Left ventricle myocardium inferior (tissue), 1 donor: ENCODE data around the gene PDE4B. TPM values are rescaled to one million over a fixed set of nuclear protein-coding genes. Genes with fewer than 3 reads are reported as not detected.

Experiments
- DNase-seq: peaks from one replicate; pipeline ENCODE4 v3.0.0-alpha.2; 2020
- H3K27ac ChIP-seq: fragments of 200-600 bp; replicated peaks from 2 replicates; pipeline ENCODE4 v1.8.0; 2021
- H3K27me3 ChIP-seq: fragments of 200-600 bp; 2 replicates; pipeline ENCODE4 v1.8.0; 2021; ENCODE audit warnings: low read depth
- H3K36me3 ChIP-seq: fragments of 200-600 bp; 2 replicates; pipeline ENCODE4 v1.8.0; 2021
- H3K4me1 ChIP-seq: fragments of 200-600 bp; 2 replicates; pipeline ENCODE4 v1.8.0; 2021
- H3K4me3 ChIP-seq: fragments of 200-600 bp; 2 replicates; pipeline ENCODE4 v1.8.0; 2021; ENCODE audit warnings: mild to moderate bottlenecking, moderate library complexity
- H3K9me3 ChIP-seq: fragments of 200-600 bp; replicated peaks from 2 replicates; pipeline ENCODE4 v1.8.0; 2021
- CTCF ChIP-seq: fragments of 200-600 bp; IDR thresholded peaks from 2 replicates; pipeline ENCODE4 v1.8.0; 2021; ENCODE audit warnings: antibody characterized with exemption, mild to moderate bottlenecking, borderline replicate concordance
- intact Hi-C: fragments of 100-400 bp; cut with micrococcal nuclease; formaldehyde crosslinking; loops from one replicate; pipeline ENCODE4 v1.11.0; 2022
- total RNA-seq: library from RNA; stranded (reverse); fragmentation: NEBNext Ultra II Directional; extraction: Animal tissue kit (Norgen Biotek cat#: 25700); gene quantifications from one replicate; pipeline ENCODE4 v1.2.1, GENCODE V29; 2021
- donor health status: DM: no; HTN: yes; CAD: no; lungs with severe emphysema.

Gene PDE4B
- total RNA-seq, 1 donor from 2014 or later = 3.5 TPM

GRCh38 chr1:66282891-66283621 lies 490.4 kb downstream of the PDE4B start:
- no peak for DNase-seq
- no peaks in the 10 kb centered on the region for H3K9me3 ChIP-seq
- H3K27ac ChIP-seq = peak overlapping the region; percentile 24
- no peaks in the 10 kb centered on the region for H3K36me3 ChIP-seq
- no peak for TF ChIP-seq CTCF
- peaks cover 35% of the 10 kb centered on the region for H3K4me1 ChIP-seq
- H3K27me3 ChIP-seq = no peaks in the 10 kb centered on the region
- no peak overlapping the region for H3K4me3 ChIP-seq
- intact Hi-C loops = no loop called here

GRCh38 chr1:66283622-66284041 lies 490.9 kb downstream of the PDE4B start:
- DNase-seq = no peak
- no peaks in the 10 kb centered on the region for H3K27me3 ChIP-seq
- no peak overlapping the region for H3K27ac ChIP-seq
- intact Hi-C loops = no loop called here
- no peak for TF ChIP-seq CTCF
- H3K4me1 ChIP-seq = peaks cover 29% of the 10 kb centered on the region
- H3K4me3 ChIP-seq = no peak overlapping the region
- H3K36me3 ChIP-seq = no peaks in the 10 kb centered on the region
- no peaks in the 10 kb centered on the region for H3K9me3 ChIP-seq

- no peak for TF ChIP-seq CTCF
- intact Hi-C loops = no loop called here
- H3K27me3 ChIP-seq = no peaks in the 10 kb centered on the region
These were observed 492.1 kb downstream of the PDE4B start for GRCh38 chr1:66284746-66285145.

GRCh38 chr1:66285618-66286270 lies 493.0 kb downstream of the PDE4B start:
- intact Hi-C loops = no loop called here
- H3K4me1 ChIP-seq = peaks cover 24% of the 10 kb centered on the region

More at GRCh38 chr1:66284746-66285145, 492.1 kb downstream of the PDE4B start:
- Histone ChIP-seq H3K4me3 (no peak overlapping the region), H3K27ac (no peak overlapping the region), H3K9me3 (no peaks in the 10 kb centered on the region), H3K4me1 (peaks cover 25% of the 10 kb centered on the region), H3K36me3 (no peaks in the 10 kb centered on the region)
- DNase-seq = no peak

GRCh38 chr1:66286307-66286706 lies 493.6 kb downstream of the PDE4B start:
- Histone ChIP-seq H3K4me3 (no peak overlapping the region), H3K4me1 (peaks cover 24% of the 10 kb centered on the region), H3K36me3 (no peaks in the 10 kb centered on the region), H3K9me3 (no peaks in the 10 kb centered on the region), H3K27me3 (no peaks in the 10 kb centered on the region), H3K27ac (no peak overlapping the region)
- TF ChIP-seq CTCF = no peak
- no peak for DNase-seq
- intact Hi-C loops = no loop called here

More at GRCh38 chr1:66285618-66286270, 493.0 kb downstream of the PDE4B start:
- Histone ChIP-seq H3K36me3 (no peaks in the 10 kb centered on the region), H3K4me3 (no peak overlapping the region), H3K27me3 (no peaks in the 10 kb centered on the region), H3K27ac (no peak overlapping the region), H3K9me3 (no peaks in the 10 kb centered on the region)
- no peak for DNase-seq
- no peak for TF ChIP-seq CTCF
